ENCODE data around the gene SMARCE1.
A peak's percentile ranks its signal among the peaks of the same experiment; 100 is the strongest.

The SMARCE1 gene

GRCh38 chr17:40645291-40645690 lies 2.3 kb downstream of the SMARCE1 start:
- no peak for DNase-seq

DNA sequence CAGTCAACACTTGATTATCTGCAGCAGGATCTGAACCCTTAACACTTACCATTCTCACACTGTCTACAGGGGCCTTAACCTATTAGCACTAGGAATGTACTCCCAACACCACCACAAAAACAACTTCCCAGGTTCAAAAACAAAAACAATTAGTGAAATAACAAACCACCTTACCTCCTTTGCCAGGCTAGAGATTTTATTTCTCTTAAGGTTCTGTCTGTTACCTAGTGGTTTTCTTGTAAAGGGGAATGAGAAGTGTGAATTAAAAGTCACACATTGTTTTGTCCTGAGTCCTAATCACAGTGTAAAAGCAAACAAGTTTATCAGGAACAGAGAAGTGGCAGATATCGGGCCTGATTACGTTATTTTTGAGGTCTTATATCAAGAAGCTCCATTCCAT lies 9.7 kb downstream of the SMARCE1 start:
- DNase-seq = no peak

GRCh38 chr17:40633871-40634270 lies 13.7 kb downstream of the SMARCE1 start:
- no peak for DNase-seq

DNA sequence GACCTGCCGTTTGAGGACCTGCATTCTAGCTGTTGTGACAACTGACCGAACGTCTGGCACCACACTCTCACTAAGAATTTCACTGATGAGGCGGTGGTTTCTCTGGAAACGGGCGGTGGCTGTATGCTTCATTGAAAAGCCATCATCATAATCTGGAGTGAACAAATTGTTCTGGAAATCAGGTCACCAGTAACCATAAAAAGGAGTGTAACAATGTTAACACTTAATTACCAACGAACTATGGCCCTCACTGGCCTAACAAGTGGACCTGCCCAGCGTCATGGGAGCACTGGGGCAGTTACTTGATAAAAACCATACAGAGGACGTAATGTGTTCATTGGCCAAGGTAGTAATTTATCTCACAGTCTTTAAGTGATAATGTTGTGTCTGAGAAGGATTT lies 15.4 kb downstream of the SMARCE1 start:
- no peak for DNase-seq

- DNase-seq = no peak
Observed at GRCh38 chr17:40629842-40630241, 17.8 kb downstream of the SMARCE1 start.

- DNase-seq = no peak
Observed at GRCh38 chr17:40625311-40625710, 22.3 kb downstream of the SMARCE1 start.

DNA sequence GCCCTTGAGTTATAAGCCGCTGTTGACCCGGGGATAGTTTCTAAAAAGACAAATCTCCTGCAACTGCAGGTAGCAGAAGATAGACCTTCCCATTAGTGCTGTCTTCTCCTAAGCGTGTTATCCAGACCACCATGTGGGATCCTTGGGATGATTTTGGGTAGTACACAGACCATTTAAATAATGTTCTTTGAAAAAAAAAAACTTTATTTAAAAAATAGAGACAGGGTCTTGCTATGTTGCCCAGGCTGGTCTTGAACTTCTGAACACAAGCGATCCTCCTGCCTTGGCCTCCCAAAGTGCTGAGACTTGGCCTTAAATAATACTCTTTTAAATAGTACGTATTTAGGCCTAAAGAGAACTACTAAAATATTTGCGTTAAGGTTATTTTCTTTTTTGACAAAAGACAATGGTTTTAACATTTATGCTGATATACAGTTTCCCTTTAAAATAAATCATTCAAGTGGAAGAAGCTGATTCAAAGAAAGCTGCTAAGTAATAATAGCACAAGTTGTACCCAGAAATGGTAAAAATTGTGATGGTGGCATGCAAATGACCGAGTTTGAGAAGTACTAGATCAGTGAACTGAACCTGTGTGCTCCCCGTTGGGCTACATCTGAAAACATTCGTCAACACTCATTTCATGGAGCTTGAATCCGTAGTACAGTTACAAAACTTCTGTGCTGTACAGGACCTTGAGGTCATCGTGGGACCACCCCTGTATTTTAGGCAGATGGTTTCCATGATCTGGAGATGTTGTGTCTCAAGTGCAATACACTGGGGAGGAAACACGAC lies 24.0 kb downstream of the SMARCE1 start:
- DNase-seq = no peak

DNA sequence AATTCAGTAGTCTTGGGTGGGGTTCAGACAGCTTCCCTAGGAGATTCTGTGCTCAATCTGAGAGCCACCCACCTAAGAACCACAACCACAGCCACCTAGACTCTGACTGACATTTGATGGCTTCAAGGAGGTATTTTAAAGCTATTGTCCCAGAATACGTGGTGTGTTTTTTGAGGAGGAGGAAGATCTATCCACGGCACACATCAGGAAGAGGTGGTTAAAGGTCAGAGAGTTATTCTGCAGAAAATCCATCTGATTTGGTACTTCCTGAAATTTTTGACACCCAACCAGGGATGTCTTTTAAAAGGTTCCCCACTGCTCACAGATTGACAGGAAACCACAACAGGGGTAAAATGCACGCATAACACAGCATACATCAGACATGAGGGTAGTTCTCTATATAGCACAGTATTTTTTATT lies 25.1 kb downstream of the SMARCE1 start:
- no peak for DNase-seq

- DNase-seq = no peak
Observed at GRCh38 chr17:40621578-40621977, 26.0 kb downstream of the SMARCE1 start.

DNA sequence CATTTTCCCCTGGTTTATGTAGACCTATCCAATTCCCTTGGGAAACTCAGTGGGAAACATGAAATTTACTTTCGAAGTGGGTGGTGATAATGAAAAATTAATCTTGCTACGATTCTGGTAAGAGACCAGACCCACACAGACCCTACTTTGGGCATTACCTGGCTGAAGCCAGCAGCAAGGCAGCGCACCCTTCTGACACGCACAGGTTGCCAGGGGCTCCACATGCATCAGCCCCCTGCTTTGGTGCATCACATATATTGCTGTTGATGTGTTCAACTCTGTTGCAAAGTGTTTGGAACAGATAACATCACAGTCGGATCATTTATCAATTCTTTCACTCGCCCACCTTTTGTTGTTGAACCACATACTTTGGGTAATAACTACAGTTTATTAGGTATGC lies 26.6 kb downstream of the SMARCE1 start:
- no peak for DNase-seq

DNA sequence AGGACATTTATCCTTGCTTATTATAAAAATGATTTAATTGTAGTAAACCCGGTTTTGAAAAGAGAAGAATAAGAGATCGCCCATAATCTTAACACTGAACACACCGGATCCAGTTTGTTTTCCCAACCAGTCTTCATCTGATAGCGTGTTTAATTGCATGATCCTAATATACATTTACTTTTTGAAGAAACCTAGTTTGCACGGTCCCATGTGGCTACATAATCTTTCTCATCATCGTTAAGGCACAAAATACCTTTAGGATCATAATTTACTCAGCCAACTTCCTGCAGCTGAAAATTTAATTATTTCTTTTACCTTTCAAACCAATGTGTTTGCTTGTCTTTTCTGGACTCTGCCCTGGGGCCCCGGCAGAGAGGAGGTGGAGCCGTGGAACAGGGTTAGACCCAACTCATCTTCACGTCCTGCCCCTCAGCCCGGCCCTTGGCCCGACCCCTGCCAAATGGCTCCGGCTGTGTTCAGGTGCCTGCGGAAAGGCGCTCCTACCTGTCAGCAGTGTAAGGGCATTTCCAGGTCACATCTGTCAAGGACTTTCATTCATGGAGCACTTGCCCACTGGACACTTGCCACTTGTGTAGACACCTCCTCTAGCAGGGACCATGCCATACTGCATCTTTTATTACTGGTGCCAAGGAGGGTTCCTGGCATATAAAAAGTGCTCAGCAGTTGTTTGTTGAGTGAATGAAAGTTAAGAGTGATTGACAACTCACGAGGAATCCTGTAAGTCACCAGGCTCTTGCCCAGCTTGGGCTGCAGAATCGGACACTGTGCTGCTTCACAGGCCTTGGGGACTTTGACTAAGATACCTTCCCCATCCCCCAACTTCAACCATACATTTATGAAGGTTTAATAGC lies 28.6 kb downstream of the SMARCE1 start:
- DNase-seq = no peak

DNA sequence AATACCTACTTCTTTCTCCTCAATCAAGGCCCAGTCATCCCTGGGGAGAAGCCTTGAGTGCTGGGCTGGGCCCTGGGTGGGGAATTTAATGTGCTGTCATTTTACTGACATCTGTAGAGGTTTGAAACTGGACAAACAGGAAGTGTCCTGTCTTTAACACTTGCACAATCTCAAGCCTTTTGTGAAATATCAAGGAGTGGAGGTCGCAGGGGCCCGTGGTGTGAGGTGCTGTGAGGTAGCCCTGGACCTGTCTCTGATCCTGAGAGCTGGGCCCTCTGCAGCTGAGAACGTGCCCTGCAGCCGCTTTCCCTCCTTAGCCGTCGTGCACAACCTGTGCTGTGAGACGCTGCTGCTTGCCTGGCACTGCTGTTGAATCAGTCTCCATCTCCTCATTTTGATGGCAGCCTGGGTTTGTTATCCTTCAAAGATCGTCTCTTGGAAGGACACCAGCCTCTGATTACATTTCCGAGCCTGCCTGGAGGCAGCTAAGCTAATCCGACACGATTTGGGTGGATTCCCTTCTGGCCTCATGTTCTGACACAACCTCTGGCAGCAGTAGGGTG lies 29.9 kb downstream of the SMARCE1 start:
- no peak for DNase-seq

- no peak for DNase-seq
Observed at GRCh38 chr17:40616592-40616991, 31.0 kb downstream of the SMARCE1 start.

GRCh38 chr17:40615841-40616476 lies 31.7 kb downstream of the SMARCE1 start:
- DNase-seq = no peak

DNA sequence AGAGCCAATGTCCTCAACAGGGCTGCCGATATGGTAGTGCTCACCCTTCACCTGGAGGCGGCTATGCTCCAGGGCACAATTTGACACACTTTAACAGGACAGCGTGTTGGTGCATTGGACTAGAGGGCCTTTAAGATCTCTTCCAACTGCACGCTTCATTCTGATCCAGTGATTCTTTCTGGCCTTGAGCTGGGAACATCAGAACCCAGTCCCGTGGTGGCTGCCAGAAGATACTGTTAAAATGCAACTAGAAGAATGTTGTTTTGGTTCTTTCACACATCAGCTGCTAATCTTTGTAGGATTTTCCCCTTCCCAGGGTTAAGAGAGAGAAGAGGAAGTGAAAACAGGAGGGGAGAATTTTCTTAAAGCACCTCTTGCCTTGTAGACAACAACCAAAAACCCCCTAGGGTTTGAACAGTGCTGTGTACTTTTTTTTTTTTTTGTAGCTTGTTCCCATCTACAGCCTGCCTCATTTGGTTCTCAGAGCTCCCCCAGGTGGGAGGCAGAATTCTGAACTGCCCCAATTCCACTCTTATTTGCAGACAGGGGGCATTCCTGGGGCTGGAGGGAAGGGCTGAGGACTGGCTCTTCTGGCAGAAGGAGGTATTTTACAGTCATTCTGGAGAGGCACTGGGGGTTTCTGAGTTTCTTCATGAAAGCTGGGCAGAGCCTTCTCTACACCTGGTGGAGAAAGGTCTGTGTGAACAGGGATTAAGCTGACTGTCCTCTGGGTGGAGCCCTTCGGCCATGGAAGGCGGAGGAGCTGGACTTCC lies 32.4 kb downstream of the SMARCE1 start:
- peak; percentile 52 for DNase-seq

GRCh38 chr17:40614431-40615067 lies 33.1 kb downstream of the SMARCE1 start:
- no peak for DNase-seq

DNA sequence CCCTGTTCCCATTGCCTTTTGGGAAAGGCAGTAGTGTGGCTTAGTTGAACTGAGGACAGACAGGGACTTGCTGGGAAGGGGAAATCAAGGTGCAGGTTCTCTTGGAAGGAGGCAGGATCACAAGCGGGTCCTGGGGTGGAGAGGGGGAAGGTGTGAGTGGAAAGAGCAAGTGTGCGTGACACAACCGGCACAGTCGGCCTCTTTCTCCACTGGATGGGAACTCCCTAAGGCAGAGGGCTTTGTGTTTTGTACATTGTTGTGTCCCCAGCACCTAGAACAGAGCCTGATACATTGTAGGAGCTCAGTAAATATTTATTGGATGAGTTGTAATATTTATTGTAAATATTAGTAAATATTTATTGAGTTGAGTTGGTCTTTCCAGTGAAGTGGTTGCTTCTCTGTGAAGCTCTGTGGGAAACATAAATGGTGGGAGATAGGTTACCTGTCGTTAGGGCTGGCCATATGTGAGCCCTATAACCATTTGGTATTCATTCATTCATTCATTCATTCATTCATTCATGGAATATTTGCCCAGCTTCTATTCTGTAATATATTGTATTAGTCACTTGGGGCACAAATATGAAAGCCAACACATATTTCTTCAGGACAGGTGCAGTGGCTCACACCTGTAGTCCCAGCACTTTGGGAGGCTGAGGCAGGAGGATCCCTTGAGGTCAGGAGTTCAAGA lies 34.0 kb downstream of the SMARCE1 start:
- DNase-seq = no peak

DNA sequence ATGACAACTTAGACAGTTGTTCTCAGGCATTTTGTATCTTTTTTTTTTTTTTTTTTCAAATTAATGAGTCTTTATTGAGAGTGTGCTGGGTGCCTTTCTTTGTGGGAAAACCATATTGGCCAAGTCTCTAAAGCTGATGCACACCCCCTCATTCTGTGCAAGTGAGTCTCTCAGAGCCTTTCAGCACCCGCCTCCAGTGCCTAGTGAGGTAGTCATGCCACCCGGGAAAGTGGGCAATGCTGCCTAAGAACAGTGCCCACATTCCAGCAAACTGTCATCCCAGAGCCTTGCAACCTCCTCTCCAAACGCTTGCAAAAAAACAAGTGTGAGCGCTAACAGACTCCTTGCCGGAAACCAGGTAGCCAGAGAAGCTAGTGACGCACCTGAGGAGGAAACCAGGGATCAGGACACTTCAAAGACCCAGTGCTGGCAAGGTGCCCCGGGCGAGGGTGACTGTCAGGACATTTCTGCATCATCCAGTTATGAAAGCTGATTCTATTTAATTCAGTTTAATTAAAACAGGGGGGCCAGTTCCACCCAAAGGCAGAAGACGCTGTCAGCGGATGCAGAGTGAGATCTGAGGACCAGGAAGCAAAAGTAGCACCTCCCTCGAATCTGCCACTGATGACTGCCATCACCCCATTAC lies 34.9 kb downstream of the SMARCE1 start:
- no peak for DNase-seq

GRCh38 chr17:40611840-40612474 lies 35.7 kb downstream of the SMARCE1 start:
- no peak for DNase-seq

GRCh38 chr17:40610359-40610758 lies 37.3 kb downstream of the SMARCE1 start:
- no peak for DNase-seq
